Measurements from ENCODE around the gene FSTL5.

The FSTL5 gene

GRCh38 chr4:161564230-161564834 lies 599.5 kb downstream of the FSTL5 start:
- no peak for DNase-seq

GRCh38 chr4:161555689-161556660 lies 607.8 kb downstream of the FSTL5 start:
- no peak for DNase-seq

DNA sequence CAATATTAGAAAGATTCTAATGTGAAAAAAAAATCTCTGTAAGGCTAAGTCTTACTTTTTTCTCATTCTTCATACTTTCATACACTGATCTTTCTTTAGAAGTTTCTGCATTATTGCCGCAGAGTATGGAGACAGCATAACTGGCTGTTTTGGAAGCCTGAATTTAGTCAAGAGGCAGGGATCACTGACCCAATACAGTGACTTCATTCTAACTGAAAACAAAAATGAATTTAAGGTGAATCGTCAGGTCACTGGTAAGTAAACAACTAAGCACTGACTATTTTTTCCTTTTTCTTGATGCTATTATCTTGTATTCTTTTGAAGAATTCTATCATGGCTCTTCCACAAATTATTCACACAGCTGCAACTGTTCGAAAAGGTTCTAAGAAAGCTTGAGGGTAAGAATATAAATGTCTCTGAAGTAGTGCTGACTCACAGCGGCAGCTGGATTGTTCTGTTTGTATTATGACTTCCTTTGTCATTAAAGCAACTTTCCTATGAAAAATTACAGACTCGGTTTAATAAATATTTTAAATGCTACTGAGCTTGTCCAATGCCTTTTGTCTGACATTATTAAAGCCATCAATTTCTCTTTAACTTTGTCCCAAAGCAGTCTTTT lies 609.3 kb downstream of the FSTL5 start:
- no peak for DNase-seq

DNA sequence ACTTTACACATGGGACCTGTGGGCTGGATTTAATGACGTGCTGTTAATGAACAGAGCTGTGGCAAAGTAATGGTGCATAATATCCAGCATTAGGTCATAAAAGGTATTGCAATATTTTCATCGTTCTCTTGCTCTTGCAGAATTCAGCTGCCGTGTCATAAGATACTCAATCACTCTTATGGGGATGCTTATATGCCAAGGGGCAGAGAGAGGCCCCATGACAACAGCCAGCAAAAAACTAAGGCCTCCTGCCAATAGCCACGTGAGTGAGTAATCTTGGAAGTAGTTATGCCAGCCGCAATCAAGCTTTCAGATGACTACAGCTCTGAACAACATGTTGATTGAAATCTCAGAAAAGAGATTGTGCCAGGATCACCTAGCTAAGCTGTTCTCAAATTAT lies 616.9 kb downstream of the FSTL5 start:
- no peak for DNase-seq

DNA sequence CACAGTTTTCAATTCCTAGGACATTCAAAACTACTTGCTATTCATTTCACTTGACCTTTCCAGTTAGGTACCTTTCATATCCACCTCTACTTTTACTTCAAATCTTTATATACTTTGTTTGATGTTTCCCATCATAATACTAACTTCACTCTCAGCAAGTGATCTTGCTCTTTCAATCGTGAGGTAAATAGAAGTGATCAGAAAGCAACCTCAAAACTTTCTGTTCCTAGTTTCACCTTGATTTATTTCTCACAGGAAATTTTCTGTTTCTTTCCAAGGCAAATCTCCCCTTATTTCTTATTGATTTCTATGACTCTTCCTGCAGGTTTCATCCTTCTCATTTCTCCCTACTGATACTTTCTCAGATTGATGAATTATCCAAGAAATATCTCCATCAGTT lies 623.5 kb downstream of the FSTL5 start:
- no peak for DNase-seq

DNA sequence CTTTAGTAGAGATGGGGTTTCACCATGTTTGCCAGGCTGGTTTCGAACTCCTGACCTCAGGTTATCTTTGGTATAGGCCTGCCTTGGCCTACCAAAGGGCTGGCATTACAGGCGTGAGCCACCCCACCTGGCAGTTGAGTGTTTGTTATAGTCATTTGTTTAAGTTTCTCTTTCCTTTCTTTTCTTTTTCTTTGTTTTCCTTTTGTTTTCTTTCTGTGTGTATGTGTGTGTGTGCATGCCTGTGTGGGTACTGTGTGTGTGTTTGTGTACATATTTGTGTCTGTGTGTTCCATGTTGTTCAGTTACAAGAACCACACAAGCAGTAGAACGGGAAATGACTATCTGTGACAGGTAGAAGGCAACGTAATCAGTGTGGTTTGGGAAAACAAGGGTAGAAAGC lies 624.9 kb downstream of the FSTL5 start:
- no peak for DNase-seq

DNA sequence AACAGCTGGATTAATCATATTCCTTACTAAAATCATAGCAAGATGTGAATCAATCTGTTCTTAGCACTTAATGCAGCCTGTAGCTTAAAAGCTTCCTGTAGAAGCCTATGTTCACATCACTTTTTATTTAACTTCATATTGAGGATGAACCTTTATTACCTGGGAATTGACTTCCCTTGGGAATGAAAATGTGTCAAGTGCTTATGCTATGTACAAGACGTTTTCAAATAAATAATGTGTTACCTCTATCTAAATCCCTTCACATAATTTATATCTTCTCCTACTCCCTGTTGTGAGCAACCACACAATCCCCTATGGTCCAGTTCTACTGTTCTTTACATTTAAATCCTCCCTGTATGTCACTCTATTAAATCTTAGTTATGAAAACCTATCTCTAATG lies 633.1 kb downstream of the FSTL5 start:
- DNase-seq = no peak

- no peak for DNase-seq
These were observed 638.7 kb downstream of the FSTL5 start for GRCh38 chr4:161525121-161525520.

- no peak for DNase-seq
These were observed 641.8 kb downstream of the FSTL5 start for GRCh38 chr4:161522031-161522430.

DNA sequence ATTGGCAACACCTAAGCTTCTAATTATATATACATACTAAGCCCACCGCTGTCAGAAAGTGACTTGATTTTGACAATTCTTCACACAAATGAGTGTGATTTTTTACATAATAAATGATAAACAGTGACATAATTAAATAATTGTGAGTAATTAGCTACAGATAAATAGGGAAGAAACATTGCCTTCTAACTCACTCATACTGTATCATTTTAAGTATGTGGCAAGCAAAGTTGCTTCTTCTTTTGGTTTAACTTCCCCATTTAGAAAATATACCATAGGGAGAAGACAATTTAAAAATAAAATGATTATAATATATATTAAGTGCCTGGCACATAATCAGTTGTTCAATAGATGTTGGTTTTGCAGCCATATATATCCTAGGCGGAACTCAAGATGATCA lies 644.2 kb downstream of the FSTL5 start:
- no peak for DNase-seq

DNA sequence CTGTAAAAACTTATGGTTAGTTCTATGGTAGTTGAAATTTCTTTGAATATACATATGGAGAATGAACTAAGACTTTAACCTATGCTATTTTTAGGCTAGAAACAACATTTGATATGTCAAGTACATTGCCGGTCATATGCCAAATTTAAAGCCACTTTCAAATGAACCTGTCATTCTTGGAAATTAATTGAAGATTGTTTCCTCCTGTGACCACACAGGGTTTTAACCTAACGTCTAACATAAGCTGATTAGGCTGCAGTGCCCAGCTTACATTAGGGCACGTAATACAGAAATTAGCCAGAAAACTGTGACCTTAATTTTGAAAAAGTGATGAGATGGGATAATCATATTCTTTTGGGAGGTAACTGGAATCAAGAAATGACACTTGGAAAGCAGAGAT lies 645.9 kb downstream of the FSTL5 start:
- DNase-seq = no peak

GRCh38 chr4:161505141-161505540 lies 658.7 kb downstream of the FSTL5 start:
- no peak for DNase-seq

DNA sequence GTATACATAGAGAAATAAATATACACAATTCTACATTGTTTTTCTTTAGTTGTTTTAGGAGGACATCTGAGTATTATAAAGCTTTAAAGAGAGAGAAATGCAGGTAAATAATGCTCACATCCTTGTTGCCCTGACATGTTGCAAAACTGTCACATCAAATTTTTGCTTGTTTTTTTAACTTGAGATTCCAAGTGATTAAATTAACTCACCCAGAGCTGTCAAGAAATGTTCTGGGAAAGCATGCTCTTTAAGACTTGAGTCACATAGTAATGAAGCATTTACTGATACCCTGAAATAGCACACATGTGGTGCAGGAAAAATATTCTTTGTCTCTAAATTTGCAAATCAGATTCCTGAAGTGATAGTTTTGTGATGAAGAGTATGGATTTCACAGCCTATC lies 665.6 kb downstream of the FSTL5 start:
- DNase-seq = no peak

DNA sequence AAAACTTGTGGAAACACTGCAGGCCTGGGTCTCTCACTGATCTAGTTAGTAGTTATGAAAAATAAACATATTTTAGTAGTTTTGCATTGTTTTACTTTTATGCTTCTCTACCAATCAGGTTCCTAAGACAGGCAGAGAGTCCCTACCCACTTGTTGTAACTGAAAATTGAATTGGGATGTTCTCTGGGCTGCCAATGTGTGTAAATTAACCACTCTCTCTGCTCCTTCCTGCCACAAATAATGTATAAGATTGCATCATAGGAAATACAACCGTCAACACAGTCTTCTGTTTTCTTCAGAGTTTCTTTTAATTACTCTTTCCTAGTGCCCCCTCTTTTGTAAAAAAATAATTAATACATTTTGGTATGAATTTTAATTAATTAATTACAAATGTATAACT lies 677.3 kb downstream of the FSTL5 start:
- DNase-seq = no peak

- DNase-seq = no peak
These were observed 697.5 kb downstream of the FSTL5 start for GRCh38 chr4:161466316-161466715.

DNA sequence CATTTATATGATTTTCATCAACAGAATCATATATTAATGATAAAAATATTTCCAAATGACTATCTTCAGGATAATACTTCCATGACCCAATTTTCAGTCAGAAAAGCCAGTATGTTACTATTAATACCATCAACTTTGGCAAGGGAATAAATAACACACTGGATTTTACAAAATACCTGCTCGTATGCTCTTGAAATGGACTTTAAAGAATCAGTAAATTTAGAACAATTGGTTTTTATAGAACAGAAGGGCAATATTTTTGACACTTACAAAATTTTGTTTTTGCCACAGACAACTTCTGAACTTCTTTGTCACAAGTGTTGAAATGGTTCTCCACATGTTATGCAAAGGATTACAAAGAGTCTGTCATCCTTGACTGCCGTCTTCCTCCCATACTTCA lies 700.4 kb downstream of the FSTL5 start:
- DNase-seq = no peak

DNA sequence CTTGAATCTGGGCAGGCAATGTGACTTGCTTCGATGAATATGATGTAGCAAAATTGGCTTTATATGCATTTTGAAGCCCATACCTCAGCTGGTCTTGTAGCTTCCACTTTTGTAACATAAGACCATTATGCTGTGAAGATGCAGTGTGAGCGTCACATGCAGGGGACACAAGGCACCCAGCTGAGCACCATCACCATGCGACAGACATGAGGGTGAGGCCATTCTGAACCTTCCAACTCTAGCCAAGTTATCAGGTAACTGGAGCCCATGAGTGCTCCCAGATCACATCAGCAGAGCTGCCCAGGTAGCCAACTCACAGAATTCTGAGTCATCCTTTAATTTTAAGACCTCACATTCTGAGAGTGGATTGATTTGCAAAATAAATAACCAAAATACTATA lies 705.9 kb downstream of the FSTL5 start:
- DNase-seq = no peak

DNA sequence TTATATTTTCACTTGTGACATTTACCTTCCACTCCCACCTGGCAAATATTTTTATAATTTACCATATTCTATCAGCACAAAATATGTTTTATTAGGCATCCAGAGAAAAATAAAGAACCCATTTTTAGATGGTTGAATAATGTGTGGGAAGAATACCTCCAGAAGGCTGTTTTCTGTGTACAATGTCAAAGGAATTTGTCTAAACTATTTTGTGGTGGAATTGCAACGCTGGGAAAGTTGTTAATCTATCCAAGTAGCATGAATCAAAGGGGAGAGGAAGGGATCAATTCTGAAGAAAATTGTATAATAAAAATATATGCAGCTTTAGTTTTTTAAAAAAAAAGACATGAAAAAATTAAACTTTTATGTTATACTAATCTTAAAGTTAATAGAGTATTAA lies 706.5 kb downstream of the FSTL5 start:
- no peak for DNase-seq

GRCh38 chr4:161454860-161455259 lies 708.9 kb downstream of the FSTL5 start:
- DNase-seq = no peak

GRCh38 chr4:161448550-161449180 lies 715.1 kb downstream of the FSTL5 start:
- DNase-seq = no peak

- no peak for DNase-seq
These were observed 719.2 kb downstream of the FSTL5 start for GRCh38 chr4:161444626-161445025.

DNA sequence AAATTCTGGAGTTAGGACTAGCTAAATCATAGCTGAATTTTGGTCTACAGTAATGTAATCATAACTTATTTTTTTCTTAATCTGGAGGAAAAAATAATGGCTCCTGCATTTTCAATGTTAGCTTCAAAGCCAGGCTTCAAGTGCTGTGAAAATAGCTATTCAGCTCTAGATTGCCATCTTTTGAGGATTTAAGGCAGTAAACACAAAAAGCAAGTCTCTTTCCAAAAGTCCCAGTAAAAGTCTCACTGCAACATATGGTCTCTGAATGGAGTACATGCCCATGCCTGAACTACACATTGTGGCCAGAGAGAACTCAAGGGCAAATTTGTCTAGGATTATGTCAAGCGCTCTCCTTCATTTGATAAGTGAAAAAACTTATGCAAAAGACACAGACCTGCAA lies 720.9 kb downstream of the FSTL5 start:
- no peak for DNase-seq

DNA sequence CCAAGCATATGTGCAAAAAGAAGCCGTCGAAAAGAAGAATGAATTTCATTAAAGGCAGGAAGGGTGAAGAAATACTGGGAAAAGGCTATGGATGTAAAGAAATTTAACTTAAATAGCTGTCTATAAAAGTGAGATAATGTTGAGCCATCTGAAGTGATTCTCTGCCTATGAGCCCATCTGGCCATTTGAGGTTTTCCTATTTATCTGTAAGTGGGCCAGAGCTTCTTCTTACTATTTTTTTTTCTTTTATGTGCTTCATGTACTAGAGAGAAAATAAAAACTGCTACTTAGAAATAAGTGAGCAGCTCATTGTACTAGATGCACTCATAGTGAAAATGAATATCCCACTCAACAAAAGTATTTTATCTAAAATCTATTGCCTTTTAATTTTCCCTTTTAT lies 725.7 kb downstream of the FSTL5 start:
- no peak for DNase-seq
